Measurements from ENCODE around the gene SLX1A.
"Not testable (repeated sequence)": the region's sequence is repeated elsewhere in the genome, so short reads cannot be mapped to it uniquely, and the experiment has no call there.

Gene SLX1A

DNA sequence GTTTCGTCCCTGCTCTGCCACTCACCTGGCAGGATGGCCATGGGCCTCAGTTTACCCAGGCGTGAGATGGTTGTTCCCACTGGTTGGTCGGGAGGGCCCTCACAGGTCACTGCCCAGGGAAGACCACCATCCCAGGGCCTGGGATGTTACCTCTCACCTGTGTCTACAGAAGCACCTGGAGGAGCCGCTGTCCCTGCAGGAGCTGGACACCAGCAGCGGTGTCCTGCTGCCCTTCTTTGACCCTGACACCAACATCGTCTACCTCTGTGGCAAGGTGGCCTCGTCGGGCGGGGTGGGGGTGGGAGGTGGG lies 6.2 kb upstream of the SLX1A start:
- TF ChIP-seq, protein P1, sequence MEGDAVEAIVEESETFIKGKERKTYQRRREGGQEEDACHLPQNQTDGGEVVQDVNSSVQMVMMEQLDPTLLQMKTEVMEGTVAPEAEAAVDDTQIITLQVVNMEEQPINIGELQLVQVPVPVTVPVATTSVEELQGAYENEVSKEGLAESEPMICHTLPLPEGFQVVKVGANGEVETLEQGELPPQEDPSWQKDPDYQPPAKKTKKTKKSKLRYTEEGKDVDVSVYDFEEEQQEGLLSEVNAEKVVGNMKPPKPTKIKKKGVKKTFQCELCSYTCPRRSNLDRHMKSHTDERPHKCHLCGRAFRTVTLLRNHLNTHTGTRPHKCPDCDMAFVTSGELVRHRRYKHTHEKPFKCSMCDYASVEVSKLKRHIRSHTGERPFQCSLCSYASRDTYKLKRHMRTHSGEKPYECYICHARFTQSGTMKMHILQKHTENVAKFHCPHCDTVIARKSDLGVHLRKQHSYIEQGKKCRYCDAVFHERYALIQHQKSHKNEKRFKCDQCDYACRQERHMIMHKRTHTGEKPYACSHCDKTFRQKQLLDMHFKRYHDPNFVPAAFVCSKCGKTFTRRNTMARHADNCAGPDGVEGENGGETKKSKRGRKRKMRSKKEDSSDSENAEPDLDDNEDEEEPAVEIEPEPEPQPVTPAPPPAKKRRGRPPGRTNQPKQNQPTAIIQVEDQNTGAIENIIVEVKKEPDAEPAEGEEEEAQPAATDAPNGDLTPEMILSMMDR (IDR thresholded peaks at IDR 0.05; ENCODE audit: low read depth, low read length), result no peak
- Histone ChIP-seq H3K36me3 (no peaks in the 10 kb centered on the region), H3K9me3 (no peaks in the 10 kb centered on the region), H3K4me1 (peaks cover 6% of the 10 kb centered on the region; the same call in 1 of the 2 replicates), H3K27me3 (no peaks in the 10 kb centered on the region), H3K4me3 (ENCODE audit: low read depth, low read length) (no peak overlapping the region)
- DNase-seq, result no peak

DNA sequence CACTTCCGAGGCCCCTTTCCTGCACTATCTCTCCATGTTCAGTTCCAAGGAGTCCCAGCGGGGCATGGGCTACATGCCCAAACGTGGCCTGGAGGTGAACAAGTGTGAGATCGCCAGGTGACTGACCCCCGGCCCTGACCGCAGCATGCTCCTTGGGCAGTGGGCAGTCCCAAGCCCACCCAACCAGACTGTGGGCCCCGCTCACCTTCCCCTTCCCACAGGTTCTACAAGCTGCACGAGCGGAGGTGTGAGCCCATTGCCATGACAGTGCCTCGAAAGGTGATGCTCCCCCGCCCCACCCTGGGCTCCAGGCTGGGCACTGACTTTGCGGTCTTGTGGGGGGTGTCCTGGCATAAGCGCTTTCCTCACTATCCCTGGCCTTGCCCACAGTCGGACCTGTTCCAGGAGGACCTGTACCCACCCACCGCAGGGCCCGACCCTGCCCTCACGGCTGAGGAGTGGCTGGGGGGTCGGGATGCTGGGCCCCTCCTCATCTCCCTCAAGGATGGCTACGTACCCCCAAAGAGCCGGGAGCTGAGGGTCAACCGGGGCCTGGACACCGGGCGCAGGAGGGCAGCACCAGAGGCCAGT lies 5.6 kb upstream of the SLX1A start:
- 0 out of 2 replicates have a peak, but pooled peaks cover 3% of the 10 kb centered on the region for H3K4me1 ChIP-seq
- TF ChIP-seq, protein P1 (IDR thresholded peaks at IDR 0.05; ENCODE audit: low read depth, low read length), result no peak
- no peaks in the 10 kb centered on the region for H3K9me3 ChIP-seq
- no peak for DNase-seq
- H3K36me3 ChIP-seq, result no peaks in the 10 kb centered on the region
- H3K4me3 ChIP-seq (ENCODE audit: low read depth, low read length), result no peak overlapping the region
- no peaks in the 10 kb centered on the region for H3K27me3 ChIP-seq

DNA sequence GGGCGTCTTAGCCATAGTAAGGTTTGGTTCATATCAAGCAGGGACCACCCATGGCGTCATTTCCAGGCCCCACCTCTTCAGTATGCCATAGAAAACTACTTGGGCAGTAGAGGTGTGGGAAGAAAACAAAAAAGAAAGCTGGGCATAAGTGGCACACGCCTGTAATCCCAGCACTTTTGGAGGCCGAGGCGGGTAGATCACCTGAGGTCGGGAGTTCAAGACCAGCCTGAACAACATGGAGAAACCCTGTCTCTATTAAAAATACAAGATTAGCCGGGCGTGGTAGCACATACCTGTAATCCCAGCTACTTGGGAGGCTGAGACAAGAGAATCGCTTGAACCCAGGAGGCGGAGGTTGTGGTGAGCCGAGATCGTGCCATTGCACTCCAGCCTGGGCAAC lies 2.5 kb upstream of the SLX1A start:
- DNase-seq; H3K36me3 ChIP-seq; H3K4me3 ChIP-seq (ENCODE audit: low read depth, low read length); H3K9me3 ChIP-seq; H3K4me1 ChIP-seq; H3K27me3 ChIP-seq: not testable (repeated sequence)

DNA sequence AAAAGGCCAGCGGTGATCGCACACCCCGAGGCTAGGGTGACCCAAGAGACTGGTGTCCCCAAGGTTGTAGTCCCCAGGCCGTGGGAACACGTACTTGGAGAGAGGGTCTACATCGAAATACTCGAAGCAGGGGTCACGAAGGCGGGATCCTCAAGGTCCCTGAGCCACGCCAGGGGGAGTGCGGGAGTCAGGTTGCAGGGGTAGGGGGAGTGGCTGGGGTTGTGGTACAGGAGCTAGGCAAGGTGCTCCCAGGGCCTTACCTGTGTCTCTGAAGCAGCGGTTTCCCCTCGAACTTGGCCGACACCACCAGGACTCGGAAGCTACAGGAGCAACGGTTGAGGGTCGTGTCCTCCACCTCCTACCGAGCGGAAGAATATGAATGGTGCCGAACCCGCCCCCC lies 577 bp upstream of the SLX1A start:
- H3K27me3 ChIP-seq; H3K4me1 ChIP-seq; DNase-seq; H3K4me3 ChIP-seq (ENCODE audit: low read depth, low read length); H3K9me3 ChIP-seq; H3K36me3 ChIP-seq: not testable (repeated sequence)

DNA sequence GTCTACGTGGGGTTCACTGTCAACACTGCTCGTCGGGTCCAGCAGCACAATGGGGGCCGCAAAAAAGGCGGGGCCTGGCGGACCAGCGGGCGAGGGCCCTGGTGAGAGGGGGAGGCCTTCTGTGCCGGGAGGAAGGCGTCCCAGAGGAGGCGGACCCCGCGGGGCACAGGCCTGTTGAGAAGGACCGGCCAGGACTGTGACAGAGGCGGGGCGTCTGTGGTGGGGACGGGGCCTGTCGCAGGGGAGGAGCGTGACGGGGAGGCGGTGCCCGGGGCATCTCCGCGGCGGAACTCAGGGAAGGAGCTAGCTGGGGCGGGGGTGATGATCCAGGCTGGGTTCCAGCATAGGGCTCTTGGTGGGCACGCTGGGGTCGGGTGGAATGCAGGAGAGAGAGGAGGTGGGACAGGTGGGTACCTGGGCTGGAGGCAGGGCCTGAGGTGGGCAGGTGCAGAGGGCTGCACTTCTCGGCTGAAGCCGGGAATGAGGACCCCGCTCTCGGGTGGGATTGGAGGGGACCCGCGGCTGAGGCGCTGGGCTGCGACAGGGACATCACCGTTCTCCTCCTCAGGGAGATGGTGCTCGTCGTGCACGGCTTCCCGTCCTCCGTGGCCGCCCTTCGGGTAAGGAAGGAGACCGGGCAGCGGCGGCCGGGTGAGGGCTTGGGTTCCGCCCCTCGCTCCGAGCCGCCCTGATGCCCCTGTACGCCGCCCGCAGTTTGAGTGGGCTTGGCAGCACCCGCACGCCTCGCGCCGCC lies 674 bp downstream of the SLX1A start:
- H3K36me3 ChIP-seq, H3K27me3 ChIP-seq, H3K4me1 ChIP-seq, DNase-seq, H3K9me3 ChIP-seq: not testable (repeated sequence)
- peak overlapping the region; percentile 44 for H3K4me3 ChIP-seq (ENCODE audit: low read depth, low read length)

DNA sequence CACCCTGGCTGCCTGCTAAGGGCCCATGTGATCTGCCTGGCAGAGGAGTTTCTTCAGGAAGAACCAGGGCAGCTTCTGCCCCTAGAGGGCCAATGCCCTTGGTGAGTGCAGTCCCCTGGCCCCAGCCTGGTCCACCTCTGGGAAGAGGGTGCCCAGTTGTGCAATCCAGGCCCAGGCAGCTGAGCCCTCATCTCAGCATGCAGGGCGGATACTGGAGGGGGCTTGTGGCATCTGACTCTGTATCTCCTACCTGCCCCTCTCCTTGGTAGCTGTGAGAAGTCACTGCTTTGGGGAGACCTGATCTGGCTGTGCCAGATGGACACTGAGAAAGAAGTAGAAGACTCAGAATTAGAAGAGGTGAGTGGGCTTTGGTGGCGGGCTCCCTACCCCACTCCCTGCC lies 3.3 kb downstream of the SLX1A start:
- not testable (repeated sequence) for DNase-seq; H3K4me1 ChIP-seq; H3K9me3 ChIP-seq; H3K4me3 ChIP-seq (ENCODE audit: low read depth, low read length); H3K36me3 ChIP-seq; H3K27me3 ChIP-seq

DNA sequence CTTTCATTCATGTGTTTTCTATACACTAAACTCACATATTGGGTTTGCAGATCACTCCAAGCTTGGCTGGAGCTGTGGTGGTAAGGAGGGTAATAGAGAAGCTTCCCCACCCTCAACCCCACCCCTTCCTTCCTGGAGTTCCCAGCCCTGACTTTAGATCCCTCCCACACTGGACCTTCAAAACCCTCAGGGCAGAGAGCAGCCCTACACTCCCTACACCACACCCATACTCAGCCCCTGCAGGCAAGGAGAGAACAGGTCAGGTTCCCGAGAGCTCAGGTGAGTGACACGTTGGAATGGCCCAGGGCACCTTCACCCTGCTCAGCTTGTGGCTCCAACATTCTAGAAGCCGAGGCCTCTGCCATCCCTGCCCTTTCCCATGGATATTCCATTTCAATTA lies 5.4 kb downstream of the SLX1A start, which contains the start of gene SULT1A3:
Gene SULT1A3, plus strand, starts transcription at position 207 of the 400 bp plus-strand sequence. CDS start 1,474 bp downstream, outside the sequence.
- H3K27me3 ChIP-seq; DNase-seq; H3K36me3 ChIP-seq; H3K4me1 ChIP-seq; H3K9me3 ChIP-seq; H3K4me3 ChIP-seq (ENCODE audit: low read depth, low read length): not testable (repeated sequence)

DNA sequence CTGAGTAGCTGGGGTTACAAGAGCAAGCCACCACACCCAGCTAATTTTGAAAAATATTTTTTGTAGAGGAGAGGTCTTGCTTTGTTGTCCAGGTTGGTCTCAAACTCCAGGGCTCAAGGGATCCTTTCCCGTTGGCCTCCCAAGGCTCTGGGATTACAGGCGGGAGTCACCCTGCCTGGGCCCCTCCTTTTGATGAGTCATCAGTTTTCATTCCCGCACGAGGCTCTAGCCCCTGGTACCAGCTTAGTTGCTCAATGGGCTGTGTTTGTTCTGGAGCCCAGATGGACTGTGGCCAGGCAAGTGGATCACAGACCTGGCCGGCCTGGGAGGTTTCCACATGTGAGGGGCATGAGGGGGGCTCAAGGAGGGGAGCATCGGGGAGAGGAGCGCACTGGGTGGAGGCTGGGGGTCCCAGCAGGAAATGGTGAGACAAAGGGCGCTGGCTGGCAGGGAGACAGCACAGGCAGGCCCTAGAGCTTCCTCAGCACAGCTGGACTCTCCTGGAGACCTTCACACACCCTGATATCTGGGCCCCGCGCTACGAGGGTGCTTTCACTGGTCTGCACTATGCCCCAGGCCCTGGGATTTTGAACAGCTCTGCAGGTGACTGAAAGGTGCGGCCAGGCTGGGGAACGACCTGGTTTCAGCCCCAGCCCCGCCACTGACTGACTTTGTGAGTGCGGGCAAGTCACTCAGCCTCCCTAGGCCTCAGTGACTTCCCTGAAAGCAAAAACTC lies 6.1 kb downstream of the SLX1A start:
- not testable (repeated sequence) for DNase-seq; H3K9me3 ChIP-seq; H3K36me3 ChIP-seq; H3K4me3 ChIP-seq (ENCODE audit: low read depth, low read length); H3K27me3 ChIP-seq; H3K4me1 ChIP-seq

DNA sequence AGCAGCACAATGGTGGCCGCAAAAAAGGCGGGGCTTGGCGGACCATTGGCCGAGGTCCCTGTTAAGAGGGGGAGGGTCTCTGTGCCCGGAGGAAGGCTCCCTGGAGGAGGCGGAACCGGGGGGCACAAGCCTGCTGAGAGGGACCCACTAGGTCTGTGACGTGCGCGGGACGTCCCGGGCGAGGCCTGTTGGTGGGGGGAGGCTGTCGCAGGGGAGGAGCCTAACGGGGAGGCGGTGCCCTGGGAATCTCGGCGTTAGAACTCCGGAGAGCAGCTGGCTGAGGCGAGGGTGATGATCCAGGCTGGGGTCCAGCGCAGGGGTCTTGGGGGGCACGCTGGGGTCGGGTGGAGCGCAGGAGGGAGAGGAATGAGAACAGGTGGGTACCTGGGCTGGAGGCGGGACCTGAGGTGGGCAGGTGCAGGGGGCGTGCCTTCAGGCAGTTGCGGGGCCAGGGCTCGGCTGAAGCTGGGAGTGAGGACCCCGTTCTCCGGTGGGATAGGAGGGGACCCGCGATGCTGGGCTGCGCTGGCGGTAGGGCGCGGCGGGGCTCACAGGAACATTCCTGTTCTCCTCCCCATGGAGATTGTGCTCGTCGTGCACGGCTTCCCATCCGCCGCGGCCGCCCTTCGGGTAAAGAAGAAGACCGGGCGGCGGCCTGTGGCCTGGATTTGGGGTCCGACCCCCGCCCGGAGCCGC lies 12.0 kb downstream of the SLX1A start:
- H3K9me3 ChIP-seq; H3K27me3 ChIP-seq; H3K4me3 ChIP-seq (ENCODE audit: low read depth, low read length); H3K36me3 ChIP-seq; H3K4me1 ChIP-seq: not testable (repeated sequence)
- DNase-seq, result peak; percentile 10

DNA sequence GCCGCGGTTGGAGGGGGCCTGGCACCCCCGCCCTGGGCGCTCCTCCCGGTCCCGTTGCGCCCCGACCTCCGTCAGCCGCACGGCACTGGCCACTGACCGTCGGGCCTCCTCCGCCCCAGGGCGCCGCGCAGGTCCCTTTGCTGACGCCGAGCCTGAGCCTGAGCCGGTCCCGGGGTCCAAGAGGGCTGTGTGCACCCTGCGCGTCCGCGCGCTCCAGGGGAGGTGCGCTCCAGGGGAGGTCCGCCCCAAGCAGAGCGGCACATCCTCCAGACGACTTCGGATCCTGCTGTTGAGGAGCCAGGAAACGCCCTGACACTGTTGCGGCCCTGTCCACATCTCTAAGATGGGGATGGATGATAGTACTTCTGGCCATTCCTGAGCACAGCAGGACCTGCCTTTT lies 12.6 kb downstream of the SLX1A start:
- H3K27me3 ChIP-seq; H3K36me3 ChIP-seq; DNase-seq; H3K9me3 ChIP-seq; H3K4me1 ChIP-seq; H3K4me3 ChIP-seq (ENCODE audit: low read depth, low read length): not testable (repeated sequence)

DNA sequence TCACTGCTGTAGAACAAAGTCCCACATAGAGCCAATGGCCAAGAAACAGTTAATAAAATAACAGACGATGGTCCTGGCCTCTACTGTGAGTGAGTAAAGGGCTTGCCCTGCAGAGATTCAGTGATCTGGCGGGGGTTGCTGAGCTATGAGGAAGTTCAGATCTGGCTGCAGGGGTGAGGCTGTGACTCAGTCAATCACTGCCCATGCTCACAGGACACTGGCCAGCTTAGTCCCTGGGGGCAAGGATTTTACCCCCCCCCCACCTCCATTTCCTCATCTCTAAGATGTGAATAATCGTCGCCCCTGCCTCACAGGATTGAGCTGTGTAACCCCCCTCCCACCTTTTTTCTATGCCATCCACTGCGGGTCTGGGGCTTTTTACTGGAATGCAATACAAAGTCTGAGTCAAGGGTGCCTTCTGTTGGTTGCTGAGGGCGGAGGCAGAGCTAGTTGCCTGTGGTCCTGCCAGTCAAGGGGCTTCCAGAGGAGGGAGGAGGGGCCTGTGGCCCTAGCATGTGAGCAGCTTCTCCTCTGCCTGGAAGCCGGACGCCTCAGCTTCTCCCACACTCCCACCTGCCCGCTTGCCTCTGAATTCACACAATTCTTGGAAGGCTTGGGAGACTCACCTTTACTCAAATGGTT lies 13.5 kb downstream of the SLX1A start:
- not testable (repeated sequence) for H3K9me3 ChIP-seq; H3K27me3 ChIP-seq; H3K4me1 ChIP-seq; H3K4me3 ChIP-seq (ENCODE audit: low read depth, low read length); H3K36me3 ChIP-seq
- DNase-seq, result peak; percentile 6

DNA sequence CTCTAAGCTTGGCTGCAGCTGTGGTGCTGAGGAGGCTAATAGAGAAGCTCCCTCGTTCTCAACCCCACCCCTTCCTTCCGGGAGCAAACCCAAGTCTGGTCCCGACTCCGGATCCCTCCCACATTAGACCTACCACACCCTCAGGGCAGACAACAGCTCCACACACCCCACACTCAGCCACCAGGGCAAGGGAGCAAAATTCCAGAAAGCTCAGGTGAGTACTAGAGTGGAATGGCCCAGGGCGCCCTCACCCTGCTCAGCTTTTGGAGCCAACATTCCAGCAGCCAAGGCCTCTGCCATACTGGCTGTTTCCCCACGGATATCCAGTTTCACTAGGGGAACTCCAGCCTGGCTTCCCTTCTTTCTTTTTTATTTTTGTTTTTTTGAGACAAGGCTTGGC lies 15.4 kb downstream of the SLX1A start:
- not testable (repeated sequence) for H3K27me3 ChIP-seq; H3K9me3 ChIP-seq; H3K4me1 ChIP-seq; H3K4me3 ChIP-seq (ENCODE audit: low read depth, low read length); DNase-seq; H3K36me3 ChIP-seq

DNA sequence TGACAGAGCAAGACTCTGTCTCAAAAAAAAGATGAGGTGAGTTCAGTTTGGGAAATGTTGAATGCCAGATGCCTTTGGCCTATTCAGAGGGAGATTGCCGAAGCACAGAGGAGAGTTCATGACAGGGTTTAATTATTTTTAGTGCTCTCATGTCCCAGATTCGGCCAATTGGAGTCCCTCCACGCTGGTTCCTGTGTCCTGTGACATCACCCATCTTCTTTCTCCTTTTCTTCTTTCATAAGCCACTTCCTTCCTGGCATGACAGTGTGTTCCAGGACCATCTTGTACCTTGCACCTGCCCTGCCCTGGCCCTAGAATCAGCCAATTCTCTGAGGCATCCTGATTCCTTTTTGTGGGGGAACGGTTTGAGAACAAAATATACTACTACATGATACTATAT lies 17.7 kb downstream of the SLX1A start:
- not testable (repeated sequence) for H3K4me1 ChIP-seq; H3K4me3 ChIP-seq (ENCODE audit: low read depth, low read length); H3K36me3 ChIP-seq; H3K9me3 ChIP-seq; DNase-seq; H3K27me3 ChIP-seq
